Effector CD4-positive, alpha-beta T cell (primary cell): Measurements from ENCODE around the gene GAK.

ENCODE experiments used
- DNase-seq: peaks from one replicate; pipeline ENCODE4 v3.0.0-alpha.2; 2020

The GAK gene

GRCh38 chr4:887034-887763, 44.9 kb downstream of the GAK start:
- DNase-seq, result no peak

- no peak for DNase-seq
Observed at GRCh38 chr4:886244-886643, 45.9 kb downstream of the GAK start.

GRCh38 chr4:885353-885752, 46.8 kb downstream of the GAK start:
- DNase-seq, result no peak

GRCh38 chr4:884896-885295, 47.2 kb downstream of the GAK start:
- DNase-seq, result no peak

GRCh38 chr4:884259-884658, 47.9 kb downstream of the GAK start:
- DNase-seq, result no peak

- no peak for DNase-seq
Observed at GRCh38 chr4:883377-884095, 48.6 kb downstream of the GAK start.

- no peak for DNase-seq
Observed at GRCh38 chr4:882646-883045, 49.5 kb downstream of the GAK start.

GRCh38 chr4:881709-882108, 50.4 kb downstream of the GAK start:
- no peak for DNase-seq

GRCh38 chr4:880684-881405, 51.3 kb downstream of the GAK start:
- DNase-seq, result no peak

GRCh38 chr4:879729-880077, 52.4 kb downstream of the GAK start:
- no peak for DNase-seq

- no peak for DNase-seq
Observed at GRCh38 chr4:878796-879728, 53.1 kb downstream of the GAK start.

- no peak for DNase-seq
Observed at GRCh38 chr4:877502-877901, 54.6 kb downstream of the GAK start.

GRCh38 chr4:876780-877179, 55.3 kb downstream of the GAK start:
- no peak for DNase-seq

- no peak for DNase-seq
Observed at GRCh38 chr4:875818-876423, 56.2 kb downstream of the GAK start.

- DNase-seq, result no peak
Observed at GRCh38 chr4:874971-875817, 56.9 kb downstream of the GAK start.

GRCh38 chr4:874056-874455, 58.1 kb downstream of the GAK start:
- DNase-seq, result no peak

- DNase-seq, result no peak
Observed at GRCh38 chr4:872241-872981, 59.7 kb downstream of the GAK start.

- DNase-seq, result no peak
Observed at GRCh38 chr4:871484-871883, 60.6 kb downstream of the GAK start.

- DNase-seq, result no peak
Observed at GRCh38 chr4:870951-871350, 61.2 kb downstream of the GAK start.

GRCh38 chr4:869776-870175, 62.3 kb downstream of the GAK start:
- DNase-seq, result no peak

- DNase-seq, result no peak
Observed at GRCh38 chr4:868421-868820, 63.7 kb downstream of the GAK start.
